ENCODE data around the gene PEX19.

The PEX19 gene

GRCh38 chr1:160277330-160277729 lies 7.6 kb downstream of the PEX19 start:
- DNase-seq, result no peak

GRCh38 chr1:160271025-160271424 lies 13.9 kb downstream of the PEX19 start:
- no peak for DNase-seq

GRCh38 chr1:160267284-160267991 lies 17.5 kb downstream of the PEX19 start:
- no peak for DNase-seq

GRCh38 chr1:160264795-160265307 lies 20.1 kb downstream of the PEX19 start:
- no peak for DNase-seq

- peak; percentile 94 for DNase-seq
These were observed 22.8 kb downstream of the PEX19 start, which contains the start of gene DCAF8 for GRCh38 chr1:160261893-160262794. Gene DCAF8 (minus strand): TSS chr1:160262549. CDS start chr1:160244008, 18,541 bp downstream.

- DNase-seq, result peak; percentile 56
These were observed 23.4 kb downstream of the PEX19 start for GRCh38 chr1:160261556-160261892.

GRCh38 chr1:160260406-160261382 lies 24.2 kb downstream of the PEX19 start:
- DNase-seq, result no peak

GRCh38 chr1:160258177-160258798 lies 26.6 kb downstream of the PEX19 start:
- DNase-seq, result no peak

- no peak for DNase-seq
These were observed 27.4 kb downstream of the PEX19 start for GRCh38 chr1:160257411-160258015.

GRCh38 chr1:160256396-160257046 lies 28.4 kb downstream of the PEX19 start:
- no peak for DNase-seq

GRCh38 chr1:160255781-160256300 lies 29.1 kb downstream of the PEX19 start:
- DNase-seq, result no peak

- peak; percentile 49 for DNase-seq
These were observed 33.0 kb downstream of the PEX19 start for GRCh38 chr1:160251687-160252526.

- no peak for DNase-seq
These were observed 33.9 kb downstream of the PEX19 start for GRCh38 chr1:160251011-160251410.

- no peak for DNase-seq
These were observed 37.9 kb downstream of the PEX19 start for GRCh38 chr1:160247053-160247452.

GRCh38 chr1:160245434-160245833 lies 39.5 kb downstream of the PEX19 start:
- no peak for DNase-seq

GRCh38 chr1:160244209-160244608 lies 40.7 kb downstream of the PEX19 start:
- DNase-seq, result no peak

- DNase-seq, result no peak
These were observed 41.2 kb downstream of the PEX19 start for GRCh38 chr1:160243767-160244166.

GRCh38 chr1:160239582-160240299 lies 45.2 kb downstream of the PEX19 start:
- no peak for DNase-seq

- no peak for DNase-seq
These were observed 46.5 kb downstream of the PEX19 start for GRCh38 chr1:160238408-160238807.
